Tibial nerve (tissue), 4 donors: Measurements from ENCODE around the gene TMEM213.

ENCODE experiments used
- EP300 ChIP-seq, 2 donors: sonication (generic); formaldehyde crosslinking; IDR thresholded peaks; one replicate each; pipeline ENCODE4 v1.6.1; 2017; ENCODE audit warnings: antibody characterized with exemption in 2 of 2, mild to moderate bottlenecking in 1 of 2
- TF ChIP-seq, protein P1 (sequence below), 5 experiments: fragments of 200-600 bp in 3 of 5; fragments of 450-650 bp in 2 of 5; sonication (generic) in 3 of 5; IDR thresholded peaks; one replicate each; pipeline ENCODE4 v1.5.1; 2016 to 2019; ENCODE audit warnings: antibody characterized with exemption in 5 of 5, mild to moderate bottlenecking in 3 of 5, moderate library complexity in 2 of 5

DNA sequence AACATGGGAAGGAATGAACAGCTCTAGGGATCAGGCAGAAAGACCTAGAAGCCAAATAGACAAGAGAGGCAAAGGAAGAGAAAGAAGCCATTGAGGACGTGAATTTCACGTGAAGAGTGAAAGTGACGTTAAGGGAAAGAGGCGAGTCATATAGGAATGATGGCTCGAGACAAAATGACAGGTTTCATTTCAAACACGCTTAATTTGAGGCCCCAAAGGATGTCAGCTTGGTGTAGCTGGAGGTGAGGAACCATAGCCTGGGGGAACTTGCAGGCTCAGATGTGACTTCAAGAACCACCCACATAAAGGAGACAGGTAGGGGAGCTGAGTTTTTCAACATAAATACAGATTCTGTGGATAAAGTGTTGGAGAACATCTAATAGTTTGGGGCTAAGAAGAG lies 84.5 kb downstream of the TMEM213 start:
- TF ChIP-seq, protein P1, sequence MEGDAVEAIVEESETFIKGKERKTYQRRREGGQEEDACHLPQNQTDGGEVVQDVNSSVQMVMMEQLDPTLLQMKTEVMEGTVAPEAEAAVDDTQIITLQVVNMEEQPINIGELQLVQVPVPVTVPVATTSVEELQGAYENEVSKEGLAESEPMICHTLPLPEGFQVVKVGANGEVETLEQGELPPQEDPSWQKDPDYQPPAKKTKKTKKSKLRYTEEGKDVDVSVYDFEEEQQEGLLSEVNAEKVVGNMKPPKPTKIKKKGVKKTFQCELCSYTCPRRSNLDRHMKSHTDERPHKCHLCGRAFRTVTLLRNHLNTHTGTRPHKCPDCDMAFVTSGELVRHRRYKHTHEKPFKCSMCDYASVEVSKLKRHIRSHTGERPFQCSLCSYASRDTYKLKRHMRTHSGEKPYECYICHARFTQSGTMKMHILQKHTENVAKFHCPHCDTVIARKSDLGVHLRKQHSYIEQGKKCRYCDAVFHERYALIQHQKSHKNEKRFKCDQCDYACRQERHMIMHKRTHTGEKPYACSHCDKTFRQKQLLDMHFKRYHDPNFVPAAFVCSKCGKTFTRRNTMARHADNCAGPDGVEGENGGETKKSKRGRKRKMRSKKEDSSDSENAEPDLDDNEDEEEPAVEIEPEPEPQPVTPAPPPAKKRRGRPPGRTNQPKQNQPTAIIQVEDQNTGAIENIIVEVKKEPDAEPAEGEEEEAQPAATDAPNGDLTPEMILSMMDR (IDR thresholded peaks at IDR 0.05), result no peak
- no peak for TF ChIP-seq EP300 (IDR thresholded peaks at IDR 0.05)
